Measurements from ENCODE around the gene AMY1B.
"Not testable (repeated sequence)": the region's sequence is repeated elsewhere in the genome, so short reads cannot be mapped to it uniquely, and the experiment has no call there.

DNA sequence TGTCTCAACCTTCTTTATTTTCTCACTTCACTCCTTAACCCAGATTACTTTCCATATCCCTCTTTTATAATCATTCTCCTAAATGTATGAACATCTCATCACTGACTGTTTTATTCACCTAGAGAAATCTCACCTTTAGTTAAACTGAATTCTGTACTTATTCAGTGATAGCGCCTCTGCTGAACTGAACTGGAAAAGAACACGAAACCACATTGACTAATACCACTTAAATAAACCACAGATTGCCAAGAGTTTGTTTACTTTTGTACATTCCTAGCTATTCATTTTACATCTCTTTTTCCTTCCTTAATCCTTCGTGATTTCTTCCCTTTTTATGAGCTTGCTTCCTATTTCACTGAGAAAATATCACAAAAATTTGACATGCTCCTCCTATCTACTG, 11.7 kb upstream of the AMY1B start:
- TF ChIP-seq, protein P1, sequence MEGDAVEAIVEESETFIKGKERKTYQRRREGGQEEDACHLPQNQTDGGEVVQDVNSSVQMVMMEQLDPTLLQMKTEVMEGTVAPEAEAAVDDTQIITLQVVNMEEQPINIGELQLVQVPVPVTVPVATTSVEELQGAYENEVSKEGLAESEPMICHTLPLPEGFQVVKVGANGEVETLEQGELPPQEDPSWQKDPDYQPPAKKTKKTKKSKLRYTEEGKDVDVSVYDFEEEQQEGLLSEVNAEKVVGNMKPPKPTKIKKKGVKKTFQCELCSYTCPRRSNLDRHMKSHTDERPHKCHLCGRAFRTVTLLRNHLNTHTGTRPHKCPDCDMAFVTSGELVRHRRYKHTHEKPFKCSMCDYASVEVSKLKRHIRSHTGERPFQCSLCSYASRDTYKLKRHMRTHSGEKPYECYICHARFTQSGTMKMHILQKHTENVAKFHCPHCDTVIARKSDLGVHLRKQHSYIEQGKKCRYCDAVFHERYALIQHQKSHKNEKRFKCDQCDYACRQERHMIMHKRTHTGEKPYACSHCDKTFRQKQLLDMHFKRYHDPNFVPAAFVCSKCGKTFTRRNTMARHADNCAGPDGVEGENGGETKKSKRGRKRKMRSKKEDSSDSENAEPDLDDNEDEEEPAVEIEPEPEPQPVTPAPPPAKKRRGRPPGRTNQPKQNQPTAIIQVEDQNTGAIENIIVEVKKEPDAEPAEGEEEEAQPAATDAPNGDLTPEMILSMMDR (IDR thresholded peaks at IDR 0.05) = not testable (repeated sequence)
- not testable (repeated sequence) for TF ChIP-seq POLR2A (IDR thresholded peaks at IDR 0.05)

All from vagina (tissue), 2 donors.